MG63 (cell line): ENCODE data around the gene CNEP1R1. TPM values are rescaled to one million over a fixed set of nuclear protein-coding genes. Genes with fewer than 3 reads are reported as not detected.

Source experiments
- DNase-seq: peaks from one replicate; pipeline ENCODE4 v3.0.0-alpha.2; 2020
- H3K27me3 ChIP-seq: fragments of 250-450 bp; sonication (Bioruptor Pico); 2 replicates; pipeline ENCODE4 v1.5.1; 2020; ENCODE audit warnings: mild to moderate bottlenecking, moderate library complexity
- H3K36me3 ChIP-seq: fragments of 250-450 bp; sonication (Bioruptor Pico); 2 replicates; pipeline ENCODE4 v1.5.1; 2020; ENCODE audit warnings: mild to moderate bottlenecking, moderate library complexity
- H3K4me3 ChIP-seq: fragments of 250-450 bp; sonication (Bioruptor Pico); 2 replicates; pipeline ENCODE4 v1.5.1; 2020; ENCODE audit warnings: mild to moderate bottlenecking, moderate library complexity
- H3K9me3 ChIP-seq: fragments of 250-450 bp; sonication (Bioruptor Pico); 2 replicates; pipeline ENCODE4 v1.5.1; 2020; ENCODE audit warnings: mild to moderate bottlenecking, moderate library complexity
- total RNA-seq: library from RNA; depleted of rRNA; stranded (reverse); fragments of >200 nt; shearing (Covaris generic); gene quantifications from 2 replicates; pipeline ENCODE4 v1.2.3, GENCODE V29; 2014; ENCODE audit warnings: low replicate concordance; rRNA removed

The CNEP1R1 gene
- total RNA-seq, 1 experiment from 2014 or later = 20.0 TPM

DNA sequence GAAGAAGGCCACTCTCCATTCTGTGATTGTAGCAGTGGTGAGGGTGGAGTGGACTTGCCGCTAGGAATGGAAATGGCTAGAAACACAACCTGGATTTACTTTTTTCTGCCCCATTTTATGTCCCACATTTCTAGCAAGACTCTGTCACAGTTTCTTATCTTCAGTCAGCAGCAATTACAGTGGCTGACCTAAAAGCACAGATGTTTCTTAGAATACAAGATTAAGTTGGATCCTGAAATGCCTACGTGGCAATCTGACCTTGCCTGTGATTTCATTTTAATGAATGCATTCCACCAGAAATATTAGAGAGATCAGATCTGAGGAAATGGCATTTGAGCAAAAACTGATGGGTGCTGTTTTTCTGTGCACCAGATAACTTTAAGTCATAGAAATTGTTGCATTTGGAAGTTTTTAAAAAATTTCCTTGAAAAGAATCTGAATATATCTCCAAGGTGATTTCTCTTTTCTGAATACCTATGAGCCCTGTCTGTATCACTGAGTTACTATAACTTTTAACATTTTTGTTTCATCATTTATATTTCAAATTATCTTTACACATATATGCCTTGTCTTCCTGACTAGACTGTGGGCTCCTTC, 46.1 kb downstream of the CNEP1R1 start:
- H3K4me3 ChIP-seq = no peak overlapping the region
- no peaks in the 10 kb centered on the region for H3K9me3 ChIP-seq
- no peaks in the 10 kb centered on the region for H3K27me3 ChIP-seq
- no peak for DNase-seq
- H3K36me3 ChIP-seq = no peaks in the 10 kb centered on the region; the same call in 1 of the 2 replicates

GRCh38 chr16:50072730-50073129, 47.7 kb downstream of the CNEP1R1 start:
- Histone ChIP-seq H3K36me3 (no peaks in the 10 kb centered on the region; the same call in 1 of the 2 replicates), H3K27me3 (no peaks in the 10 kb centered on the region), H3K4me3 (no peak overlapping the region), H3K9me3 (no peaks in the 10 kb centered on the region)
- no peak for DNase-seq

GRCh38 chr16:50079397-50080140, 54.5 kb downstream of the CNEP1R1 start:
- Histone ChIP-seq H3K27me3 (no peaks in the 10 kb centered on the region), H3K36me3 (peaks cover 6% of the 10 kb centered on the region), H3K4me3 (no peak overlapping the region), H3K9me3 (no peaks in the 10 kb centered on the region)
- DNase-seq = no peak

DNA sequence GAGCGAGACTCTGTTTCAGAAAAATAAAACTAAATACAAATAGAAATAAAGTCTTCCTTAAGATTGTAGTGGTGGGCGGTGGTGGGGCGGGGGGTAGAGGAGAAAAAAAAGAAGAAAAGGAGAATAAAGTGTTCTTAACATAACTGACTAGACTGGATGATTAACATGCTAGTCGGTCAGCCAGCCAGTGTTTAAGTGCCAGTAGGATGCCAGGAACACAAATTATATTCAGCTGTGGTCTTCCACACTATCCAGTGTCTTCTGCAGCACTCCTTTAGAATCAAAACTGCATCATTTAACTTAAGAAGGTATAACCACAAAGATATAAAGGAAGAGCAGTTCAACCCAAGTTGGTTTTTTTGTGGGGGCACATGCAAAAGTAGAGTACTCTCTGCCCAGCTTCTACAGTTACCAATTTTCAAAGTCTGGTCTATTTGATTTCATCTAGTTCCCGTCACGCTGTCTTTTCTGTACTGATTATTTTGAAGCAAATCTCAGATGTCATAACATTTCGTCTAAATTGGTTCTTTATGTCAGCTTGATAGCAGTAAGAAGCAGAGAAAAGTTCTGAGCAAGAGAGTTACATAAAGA, 56.5 kb downstream of the CNEP1R1 start:
- Histone ChIP-seq H3K36me3 (peaks cover 9% of the 10 kb centered on the region), H3K27me3 (no peaks in the 10 kb centered on the region), H3K4me3 (no peak overlapping the region), H3K9me3 (no peaks in the 10 kb centered on the region)
- DNase-seq = no peak

- H3K36me3 ChIP-seq = peaks cover 8% of the 10 kb centered on the region
- H3K9me3 ChIP-seq = no peaks in the 10 kb centered on the region
- no peak overlapping the region for H3K4me3 ChIP-seq
- no peaks in the 10 kb centered on the region for H3K27me3 ChIP-seq
- DNase-seq = no peak
These were observed 59.0 kb downstream of the CNEP1R1 start for GRCh38 chr16:50083996-50084395.

DNA sequence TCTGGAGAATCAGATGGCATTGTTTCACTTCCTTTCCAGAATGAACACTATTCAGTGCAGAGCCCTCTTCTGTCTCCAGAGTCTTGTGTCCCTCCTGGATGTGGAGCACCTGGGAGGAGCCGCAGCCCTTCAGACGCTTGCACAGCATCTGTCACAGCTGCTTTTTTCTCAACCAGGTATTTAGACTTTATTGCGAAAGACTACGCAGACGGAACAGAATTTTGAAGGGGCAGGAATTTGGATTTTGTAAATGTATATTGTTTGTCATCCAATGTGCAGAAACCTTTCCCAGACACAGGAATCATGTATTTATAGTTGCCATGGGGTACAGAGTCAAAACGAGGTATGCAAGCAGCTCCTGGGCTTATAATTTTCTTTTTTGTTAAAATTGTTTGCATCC, 61.2 kb downstream of the CNEP1R1 start:
- Histone ChIP-seq H3K27me3 (no peaks in the 10 kb centered on the region), H3K9me3 (no peaks in the 10 kb centered on the region), H3K4me3 (no peak overlapping the region), H3K36me3 (peaks cover 5% of the 10 kb centered on the region)
- DNase-seq = no peak

Other genes starting within 250 kb of the CNEP1R1 start
- 0.07 TPM in 1 of 2 replicates, not detected in the other for gene ZNF423, start 169.1 kb upstream of the CNEP1R1 start, total RNA-seq
- gene HEATR3, start 40.7 kb downstream of the CNEP1R1 start, total RNA-seq = 11.4 and 11.5 TPM in 2 replicates
- 5.0 and 19.1 TPM in 2 replicates for gene TENT4B, start 128.1 kb downstream of the CNEP1R1 start, total RNA-seq
- 21.5 and 28.0 TPM in 2 replicates for gene ADCY7, start 241.3 kb downstream of the CNEP1R1 start, total RNA-seq